NCI-H226 (cell line): ENCODE results near the gene TPM4.
"Not testable (repeated sequence)": the region's sequence is repeated elsewhere in the genome, so short reads cannot be mapped to it uniquely, and the experiment has no call there.

Experiments
- DNase-seq: peaks from one replicate; pipeline ENCODE4 v3.0.0-alpha.2; 2015

Gene TPM4

GRCh38 chr19:16074488-16075365, 1.6 kb upstream of the TPM4 start:
- no peak for DNase-seq

GRCh38 chr19:16075430-16076153, 703 bp upstream of the TPM4 start:
- no peak for DNase-seq

DNA sequence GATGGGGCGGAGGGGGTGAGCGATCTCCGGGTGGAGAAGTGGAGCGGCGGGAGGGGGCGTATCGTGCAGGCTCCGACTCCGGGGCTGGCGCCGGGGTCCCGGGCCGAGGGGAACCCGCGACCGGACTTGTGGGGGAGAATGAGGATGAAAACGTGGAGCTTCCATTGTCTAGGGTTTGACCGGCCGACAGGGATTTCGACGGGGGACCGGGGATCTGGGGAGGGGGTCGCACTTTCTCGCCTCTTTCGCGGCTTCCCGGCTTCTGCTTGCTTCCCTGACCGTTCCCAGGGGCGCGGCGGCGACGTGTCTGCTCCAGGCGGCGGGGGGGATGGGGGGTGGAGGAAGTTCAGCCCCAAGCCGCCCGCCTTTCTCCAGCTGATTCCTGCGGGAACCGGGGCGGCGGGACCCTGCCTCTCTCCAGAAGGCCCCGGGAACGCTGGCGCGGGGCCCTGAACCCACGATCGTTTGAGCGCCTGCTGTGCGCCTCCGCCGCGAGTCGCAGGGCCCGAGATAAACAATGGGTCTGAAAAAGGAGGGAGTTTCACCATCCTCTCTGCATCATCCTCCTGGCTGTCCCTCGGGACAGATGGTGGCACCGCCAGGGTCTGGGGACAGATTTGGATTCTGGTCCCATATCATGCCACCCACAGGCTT, 790 bp downstream of the TPM4 start:
- DNase-seq = no peak

- no peak for DNase-seq
Measured at GRCh38 chr19:16077984-16078758, 1.9 kb downstream of the TPM4 start.

DNA sequence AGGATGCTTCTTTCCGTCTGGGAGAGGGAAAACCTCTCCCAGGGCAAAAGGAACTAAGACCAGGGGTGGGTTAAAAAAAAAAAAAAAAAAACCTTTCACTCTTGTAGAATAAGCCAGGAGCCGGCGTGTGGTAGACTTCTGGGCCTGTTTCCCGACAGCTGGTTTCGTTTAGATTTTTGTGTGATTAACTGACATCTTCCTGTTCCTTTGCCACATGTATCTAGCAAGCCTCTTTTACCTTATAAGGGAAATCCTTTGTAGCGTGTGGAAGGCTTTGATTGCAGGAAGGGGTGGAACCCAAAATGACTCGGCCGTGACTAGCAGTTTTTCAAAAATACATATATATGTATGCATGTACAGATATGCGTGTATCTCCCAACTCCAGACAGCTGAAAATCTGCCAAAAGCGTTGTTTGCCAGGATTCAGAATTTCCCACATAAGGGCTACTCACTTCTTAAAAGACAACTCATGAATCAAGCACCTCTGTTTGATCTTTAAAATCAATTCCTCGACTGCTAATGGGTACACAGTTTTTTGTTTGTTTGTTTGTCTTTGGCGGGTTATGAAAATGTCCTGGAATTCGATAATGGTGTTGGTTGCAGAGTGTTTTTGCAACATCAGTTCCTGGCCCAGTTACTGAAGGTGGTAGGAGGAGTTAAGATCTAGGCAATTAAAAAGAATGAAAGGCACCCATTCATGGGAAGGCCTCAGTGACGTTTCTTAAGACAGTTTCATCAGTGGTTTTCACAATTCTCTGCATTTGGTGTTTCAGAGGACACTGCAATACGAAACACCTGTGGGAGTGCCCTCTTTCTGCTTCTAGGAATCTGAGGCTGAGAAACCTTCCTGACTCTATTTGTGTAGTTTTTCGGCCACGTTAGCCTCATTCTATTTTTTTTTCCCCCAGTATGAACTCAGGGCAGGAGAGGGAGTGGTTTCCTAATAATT, 2.7 kb downstream of the TPM4 start:
- DNase-seq = peak; percentile 92

- no peak for DNase-seq
Measured at GRCh38 chr19:16084067-16084685, 7.9 kb downstream of the TPM4 start.

GRCh38 chr19:16085115-16085514, 8.8 kb downstream of the TPM4 start:
- peak; percentile 31 for DNase-seq

DNA sequence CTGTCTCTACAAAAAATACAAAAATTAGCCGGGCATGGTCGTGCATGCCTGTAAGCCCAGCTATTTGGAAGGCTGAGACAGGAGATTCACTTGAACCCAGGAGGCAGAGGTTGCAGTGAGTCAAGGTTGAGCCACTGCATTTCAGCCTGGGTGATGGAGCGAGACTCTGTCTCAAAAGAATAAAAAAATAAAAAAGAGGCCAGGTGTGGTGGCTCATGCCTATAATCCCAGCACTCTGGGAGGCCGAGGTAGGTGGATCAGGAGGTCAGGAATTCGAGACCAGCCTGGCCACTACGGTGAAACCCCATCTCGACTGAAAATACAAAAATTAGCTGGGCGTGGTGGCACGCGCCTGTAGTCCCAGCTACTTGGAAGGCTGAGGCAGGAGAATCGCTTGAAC, 11.1 kb downstream of the TPM4 start:
- DNase-seq = not testable (repeated sequence)

- no peak for DNase-seq
Measured at GRCh38 chr19:16087940-16088339, 11.6 kb downstream of the TPM4 start.

DNA sequence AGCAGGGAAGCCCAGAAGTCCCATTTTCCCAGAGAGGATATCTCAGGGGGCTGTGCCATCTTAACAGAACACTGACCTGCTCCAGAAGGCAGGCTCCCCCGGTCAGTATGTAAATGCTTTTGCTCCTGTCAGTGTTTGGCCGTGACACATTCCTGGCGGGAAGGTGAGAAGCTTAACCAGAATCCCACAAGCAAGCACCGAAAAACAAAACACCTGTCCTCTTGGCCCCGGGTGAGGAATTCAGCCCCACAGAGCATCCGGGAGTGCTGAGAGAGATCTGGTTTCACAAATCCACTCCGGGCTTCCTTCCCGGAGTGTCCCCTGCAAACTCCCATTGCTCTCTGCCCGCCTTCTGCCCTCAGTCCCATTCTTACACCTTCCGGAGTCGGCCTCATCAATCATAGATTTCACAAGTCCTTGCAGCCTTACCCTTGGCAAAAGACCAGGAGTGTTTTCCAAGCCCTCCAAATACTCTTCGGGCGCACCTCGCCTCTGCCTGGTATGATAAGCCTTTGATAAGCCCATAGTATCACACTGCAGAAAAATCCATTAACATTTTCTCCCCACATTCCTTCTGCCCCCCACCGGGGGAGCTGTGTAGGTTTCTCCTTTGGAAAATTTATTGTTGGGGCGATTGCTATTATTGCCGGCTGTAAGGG, 12.2 kb downstream of the TPM4 start:
- peak; percentile 91 for DNase-seq

DNA sequence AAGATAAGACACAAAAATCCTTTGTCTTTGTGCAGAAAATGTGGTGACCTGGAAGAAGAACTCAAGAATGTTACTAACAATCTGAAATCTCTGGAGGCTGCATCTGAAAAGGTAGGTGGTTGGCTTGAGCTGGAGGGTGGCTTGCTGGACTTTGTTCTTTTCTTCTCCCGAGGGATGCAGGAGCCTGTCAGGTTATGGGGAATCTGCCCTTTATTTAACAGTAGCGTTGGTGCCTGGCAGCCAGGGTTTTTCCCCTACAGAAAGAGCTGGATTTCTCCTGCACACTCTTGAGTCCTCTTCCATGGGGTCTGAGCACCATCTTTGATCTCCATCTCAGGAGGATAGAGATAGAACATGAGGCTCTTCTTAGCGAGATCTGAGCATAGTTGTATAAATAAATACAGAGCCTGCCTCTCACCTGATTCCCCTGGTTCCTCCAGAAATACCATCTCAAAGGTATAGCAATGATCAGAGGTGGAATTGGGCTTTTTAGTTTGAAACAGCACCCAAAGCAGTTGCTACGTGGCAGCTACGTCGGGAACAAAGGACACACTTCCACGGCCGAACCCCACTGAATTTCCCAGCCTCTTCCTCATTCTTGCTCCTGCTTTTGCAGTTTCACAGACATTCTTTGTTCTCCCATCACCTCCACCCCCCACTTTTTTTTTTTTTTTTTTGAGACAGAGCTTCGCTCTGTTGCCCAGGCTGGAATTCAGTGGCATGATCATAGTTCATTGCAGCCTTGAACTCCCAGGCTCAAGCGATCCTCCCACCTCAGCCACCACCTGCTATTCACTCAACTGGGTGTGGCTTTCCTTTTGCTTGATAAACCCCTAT, 12.9 kb downstream of the TPM4 start:
- no peak for DNase-seq

- DNase-seq = no peak
Measured at GRCh38 chr19:16091546-16092475, 15.5 kb downstream of the TPM4 start.

DNA sequence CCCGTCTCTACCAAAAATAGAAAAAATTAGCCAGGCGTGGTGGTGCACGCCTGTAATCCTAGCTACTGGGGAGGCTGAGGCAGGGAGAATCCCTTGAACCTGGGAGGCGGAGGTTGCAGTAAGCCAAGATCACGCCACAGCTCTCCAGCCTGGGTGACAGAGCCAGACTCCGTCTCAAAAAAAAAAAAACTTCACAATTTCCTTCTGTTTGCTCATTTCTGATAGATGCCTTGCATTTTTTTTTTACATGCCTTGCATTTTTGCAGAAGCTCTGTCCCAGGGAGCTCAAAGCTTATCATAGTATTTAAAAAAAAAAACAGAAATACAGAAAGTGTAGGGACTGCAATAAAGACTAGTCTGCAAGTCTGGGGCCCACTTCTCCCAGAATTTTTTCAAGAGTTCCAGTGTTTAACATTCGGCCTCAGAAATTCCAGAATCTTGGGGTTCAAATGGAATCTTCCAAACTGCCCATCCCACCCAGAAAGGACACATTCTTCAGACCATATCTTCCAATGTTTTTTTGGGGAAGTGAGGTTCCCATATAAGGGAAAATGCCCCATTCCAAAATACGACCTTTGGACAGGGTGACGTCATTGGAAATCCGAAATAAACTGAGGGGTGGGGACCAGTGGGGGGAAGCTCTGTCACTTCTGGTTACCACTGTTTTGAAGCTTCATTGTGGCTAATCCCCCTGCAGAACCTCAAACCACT, 18.2 kb downstream of the TPM4 start:
- no peak for DNase-seq

DNA sequence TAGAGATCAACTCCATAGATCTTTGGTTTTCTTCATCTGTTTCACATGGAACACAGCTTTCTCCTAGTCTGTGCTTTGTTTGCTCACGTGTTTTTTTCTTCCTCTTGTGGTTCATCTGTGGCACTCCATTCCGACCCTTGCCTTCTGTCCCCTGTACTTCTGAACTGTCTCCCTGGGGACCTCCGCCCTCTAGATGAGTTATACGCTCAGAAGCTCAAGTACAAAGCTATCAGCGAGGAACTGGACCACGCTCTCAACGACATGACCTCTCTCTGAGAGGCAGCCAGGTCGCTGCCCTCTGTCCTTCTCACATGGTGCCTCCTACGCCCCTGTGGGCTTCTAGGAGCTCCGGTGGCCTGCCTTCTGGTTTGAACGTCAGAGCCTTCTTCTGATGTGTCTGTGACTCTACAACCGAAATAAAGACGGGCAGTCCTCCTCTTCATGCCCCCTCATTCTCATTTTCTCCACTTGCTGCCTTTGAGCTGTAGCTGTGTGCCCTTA, 18.8 kb downstream of the TPM4 start:
- DNase-seq = no peak

DNA sequence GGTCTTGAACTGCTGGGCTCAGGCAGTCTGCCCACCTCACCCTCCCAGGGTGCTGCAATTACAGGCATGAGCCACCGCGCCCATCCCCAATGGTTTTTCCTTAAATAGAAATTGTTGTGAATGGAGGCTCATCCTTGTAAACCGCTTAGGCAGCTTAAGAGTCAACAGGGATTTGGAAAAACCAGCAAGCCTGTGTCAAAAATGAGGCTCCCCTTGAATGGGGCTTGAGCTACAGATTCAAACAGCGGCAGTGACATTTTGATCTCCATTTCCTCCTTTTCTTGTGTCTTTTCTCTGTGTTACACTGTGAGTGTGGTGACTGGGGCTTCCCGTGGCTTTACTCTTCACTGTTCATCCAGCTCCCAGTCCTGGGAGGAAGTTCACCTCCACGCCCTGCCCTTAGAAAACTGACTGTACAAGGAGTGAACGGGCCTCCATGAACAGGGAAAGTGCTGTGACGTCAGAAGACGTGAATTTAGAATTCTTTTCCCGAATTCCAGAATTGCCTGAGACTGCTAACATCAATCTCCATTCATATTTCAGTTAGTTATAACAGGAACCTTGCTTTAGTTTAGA, 20.1 kb downstream of the TPM4 start:
- no peak for DNase-seq

- DNase-seq = no peak
Measured at GRCh38 chr19:16098416-16098768, 22.1 kb downstream of the TPM4 start.

- DNase-seq = no peak
Measured at GRCh38 chr19:16098821-16099220, 22.5 kb downstream of the TPM4 start.
